Right cardiac atrium (tissue), 5 donors: ENCODE data around the gene OR52B4. TPM values are rescaled to one million over a fixed set of nuclear protein-coding genes. Genes with fewer than 3 reads are reported as not detected.
"Not testable (repeated sequence)": the region's sequence is repeated elsewhere in the genome, so short reads cannot be mapped to it uniquely, and the experiment has no call there.

ENCODE experiments used
- ATAC-seq, 2 donors: fragments of 200-7000 bp; cut with Tn5 transposase; one replicate each; pipeline versions ENCODE4 v1.8.0 to v1.9.1; 2020; ENCODE audit warnings: moderate library complexity in 2 of 2, mild to moderate bottlenecking in 1 of 2
- DNase-seq, 3 donors: peaks; one replicate each; pipeline ENCODE4 v3.0.0-alpha.2; 2020
- H3K27ac ChIP-seq: one replicate; pipeline ENCODE4 v1.5.1; 2013; ENCODE audit warnings: mild to moderate bottlenecking, low read length, control low read depth, moderate library complexity
- H3K27me3 ChIP-seq: one replicate; pipeline ENCODE4 v1.6.1; 2013; ENCODE audit not compliant: control insufficient read depth, insufficient read depth
- H3K4me1 ChIP-seq: one replicate; pipeline ENCODE4 v1.6.1; 2013; ENCODE audit warnings: low read length; ENCODE audit not compliant: control insufficient read depth, insufficient read depth
- H3K4me3 ChIP-seq: one replicate; pipeline ENCODE4 v1.5.1; 2013; ENCODE audit warnings: low read length, control low read depth
- H3K9me3 ChIP-seq: one replicate; pipeline ENCODE4 v1.6.1; 2013; ENCODE audit warnings: low read length; ENCODE audit not compliant: control insufficient read depth
- WGBS: extraction: QIAGEN DNeasy Blood & Tissue Kit; methylation state at CpG from one replicate; pipeline ENCODE4 v1.1.7; 2013; 5-methylcytosine and 5-hydroxymethylcytosine counted together
- intact Hi-C, 4 donors: fragments of 100-400 bp; cut with DNase I; formaldehyde crosslinking; loops; one replicate each; pipeline versions ENCODE4 v1.11.0 to v1.14.0; 2022 to 2023
- polyA plus RNA-seq: library from polyadenylated mRNA; stranded (reverse); fragments of 200-250 nt; gene quantifications from one replicate; pipeline ENCODE4 v1.2.3, GENCODE V29; 2013
- total RNA-seq, 4 donors: library from RNA; stranded (reverse); fragmentation: NEBNext Ultra II Directional; extraction: Animal tissue kit (Norgen Biotek cat#: 25700); gene quantifications; one replicate each; pipeline ENCODE4 v1.2.1, GENCODE V29; 2021
- donor health status: healthy with polysubstance abuse.
- donor health status: DM: no; HTN: yes; CAD: no.
- donor health status: DM: no; HTN: no; CAD: no.
- donor health status: DM: no; HTN: yes; CAD: no; lungs with severe emphysema.
- donor health status: DM: yes; HTN: yes; CAD: no.

The OR52B4 gene
- total and polyA plus RNA-seq, 5 donors: not detected

DNA sequence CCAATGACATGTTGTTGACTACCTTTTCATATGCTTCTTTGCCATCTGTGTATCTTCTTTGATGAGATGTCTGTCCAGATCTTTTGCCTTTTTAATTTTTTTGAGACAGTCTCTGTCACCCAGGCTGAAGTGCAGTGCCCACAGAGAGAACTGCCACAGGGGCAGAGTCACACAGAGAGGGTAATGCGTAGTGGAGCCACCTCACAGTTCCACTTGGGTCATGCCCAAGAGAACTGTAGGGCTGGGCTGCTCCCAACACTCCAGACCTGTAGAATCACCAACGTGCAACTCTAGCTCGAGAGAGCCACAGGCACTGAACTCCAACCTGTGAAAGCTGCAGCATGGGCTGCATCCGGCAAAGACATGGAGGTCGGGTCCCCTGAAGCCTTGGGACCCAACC lies 20.0 kb downstream of the OR52B4 start:
- intact Hi-C loops, H3K4me3 ChIP-seq, H3K27ac ChIP-seq, H3K27me3 ChIP-seq, ATAC-seq, H3K4me1 ChIP-seq, DNase-seq, H3K9me3 ChIP-seq: not testable (repeated sequence)
- 81% methylated on average over 1 of the region's 5 CpGs for WGBS

DNA sequence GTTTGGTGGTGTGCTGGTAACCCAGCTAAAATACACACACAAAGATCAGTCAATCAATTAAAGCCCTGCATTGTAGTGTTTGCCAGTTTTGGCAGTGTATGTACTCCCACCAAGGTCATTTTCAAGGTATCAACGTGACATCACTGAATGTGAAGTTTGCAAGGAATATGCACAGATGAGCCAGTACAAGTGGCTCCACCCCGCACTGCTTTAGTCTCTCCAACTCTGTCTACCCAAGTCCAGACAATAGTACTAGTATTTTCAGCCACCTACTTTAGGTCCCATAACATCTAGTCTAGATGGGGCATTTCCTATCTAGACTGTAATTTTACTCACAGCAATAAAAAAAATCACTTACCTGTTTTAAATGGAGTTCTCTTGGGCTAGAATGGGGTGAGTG lies 22.8 kb downstream of the OR52B4 start:
- H3K4me1 ChIP-seq, intact Hi-C loops, H3K27me3 ChIP-seq, H3K27ac ChIP-seq, DNase-seq, H3K9me3 ChIP-seq, ATAC-seq, H3K4me3 ChIP-seq: not testable (repeated sequence)
- WGBS: 85% methylated on average over 2 of the region's 2 CpGs

DNA sequence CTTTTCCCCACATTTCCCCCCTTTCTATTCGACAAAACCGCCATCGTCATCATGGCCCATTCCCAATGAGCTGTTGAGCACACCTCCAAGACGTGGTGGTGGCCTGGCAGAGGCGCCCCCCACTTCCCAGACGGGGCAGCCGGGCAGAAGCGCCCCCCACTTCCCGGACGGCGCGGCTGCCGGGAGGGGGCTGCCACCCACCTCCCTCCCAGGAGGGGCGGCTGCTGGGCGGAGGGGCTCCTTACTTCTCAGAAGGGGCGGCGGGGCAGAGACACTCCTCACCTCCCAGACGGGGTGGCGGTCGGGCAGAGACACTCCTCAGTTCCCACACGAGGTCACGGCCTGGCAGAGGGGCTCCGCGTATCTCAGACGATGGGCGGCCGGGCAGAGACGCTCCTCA lies 33.8 kb downstream of the OR52B4 start:
- H3K27me3 ChIP-seq, H3K4me1 ChIP-seq, DNase-seq, H3K9me3 ChIP-seq, intact Hi-C loops, H3K4me3 ChIP-seq, H3K27ac ChIP-seq, ATAC-seq: not testable (repeated sequence)
- 95% methylated on average over 23 of the region's 28 CpGs for WGBS

Other genes starting within 250 kb of the OR52B4 start
- gene TRIM21, start 25.3 kb upstream of the OR52B4 start, total RNA-seq: 10 to 100 TPM in 1 of 4 donors, 1 to 10 TPM in 3; 9.1 to 10.3 (median 9.3) TPM
- gene TRIM21, start 25.3 kb upstream of the OR52B4 start, polyA plus RNA-seq: 8.3 TPM
- gene OR52K2, start 80.9 kb upstream of the OR52B4 start, total RNA-seq: under 1 TPM in 1 of 4 donors, not detected in 3; 0.29 TPM
- not detected for gene OR52K2, start 80.9 kb upstream of the OR52B4 start, polyA plus RNA-seq
- under 1 TPM in 1 of 4 donors, not detected in 3; 0.06 TPM for gene OR52K1, start 114.3 kb upstream of the OR52B4 start, total RNA-seq
- not detected for gene OR52K1, start 114.3 kb upstream of the OR52B4 start, polyA plus RNA-seq
- gene OR52M1, start 176.8 kb upstream of the OR52B4 start, total RNA-seq: not detected
- not detected for gene OR52M1, start 176.8 kb upstream of the OR52B4 start, polyA plus RNA-seq
- gene OR52I2, start 213.4 kb upstream of the OR52B4 start, total RNA-seq: not detected
- gene OR52I2, start 213.4 kb upstream of the OR52B4 start, polyA plus RNA-seq: not detected
- not detected for gene OR52I1, start 225.7 kb upstream of the OR52B4 start, total RNA-seq
- not detected for gene OR52I1, start 225.7 kb upstream of the OR52B4 start, polyA plus RNA-seq
- gene TRIM68, start 239.8 kb upstream of the OR52B4 start, total RNA-seq: 10 to 100 TPM in 3 of 4 donors, 1 to 10 TPM in 1; 10.0 to 12.4 (median 10.8) TPM
- 6.5 TPM for gene TRIM68, start 239.8 kb upstream of the OR52B4 start, polyA plus RNA-seq